DND-41 (cell line): ENCODE measurements around the gene TET2.

Experiments
- EZH2 ChIP-seq: IDR thresholded peaks from 3 replicates; pipeline ENCODE4 v1.6.1; 2012; ENCODE audit warnings: borderline replicate concordance, low read depth, mild to moderate bottlenecking, moderate library complexity, low read length, inconsistent platforms; ENCODE audit not compliant: severe bottlenecking
- TF ChIP-seq, protein P1 (sequence below): IDR thresholded peaks from 2 replicates; pipeline ENCODE4 v1.5.1; 2012; ENCODE audit warnings: borderline replicate concordance, low read length, moderate library complexity, mild to moderate bottlenecking; ENCODE audit not compliant: poor library complexity, severe bottlenecking; ENCODE audit errors: extremely low read depth

- TF ChIP-seq, protein P1, sequence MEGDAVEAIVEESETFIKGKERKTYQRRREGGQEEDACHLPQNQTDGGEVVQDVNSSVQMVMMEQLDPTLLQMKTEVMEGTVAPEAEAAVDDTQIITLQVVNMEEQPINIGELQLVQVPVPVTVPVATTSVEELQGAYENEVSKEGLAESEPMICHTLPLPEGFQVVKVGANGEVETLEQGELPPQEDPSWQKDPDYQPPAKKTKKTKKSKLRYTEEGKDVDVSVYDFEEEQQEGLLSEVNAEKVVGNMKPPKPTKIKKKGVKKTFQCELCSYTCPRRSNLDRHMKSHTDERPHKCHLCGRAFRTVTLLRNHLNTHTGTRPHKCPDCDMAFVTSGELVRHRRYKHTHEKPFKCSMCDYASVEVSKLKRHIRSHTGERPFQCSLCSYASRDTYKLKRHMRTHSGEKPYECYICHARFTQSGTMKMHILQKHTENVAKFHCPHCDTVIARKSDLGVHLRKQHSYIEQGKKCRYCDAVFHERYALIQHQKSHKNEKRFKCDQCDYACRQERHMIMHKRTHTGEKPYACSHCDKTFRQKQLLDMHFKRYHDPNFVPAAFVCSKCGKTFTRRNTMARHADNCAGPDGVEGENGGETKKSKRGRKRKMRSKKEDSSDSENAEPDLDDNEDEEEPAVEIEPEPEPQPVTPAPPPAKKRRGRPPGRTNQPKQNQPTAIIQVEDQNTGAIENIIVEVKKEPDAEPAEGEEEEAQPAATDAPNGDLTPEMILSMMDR: no peak
- no peak for TF ChIP-seq EZH2
These were observed 146.7 kb downstream of the TET2 start for GRCh38 chr4:105293360-105293759.
